GM23338 (cell line): ENCODE measurements around the gene ABHD12.

Experiments
- CREB1 ChIP-seq: fragments of 250-450 bp; sonication (Bioruptor Pico); IDR thresholded peaks from 2 replicates; pipeline ENCODE4 v1.5.0; 2020; ENCODE audit warnings: low read depth, mild to moderate bottlenecking, moderate library complexity
- CTCF ChIP-seq, 2 experiments: fragments of 200-600 bp in 1 of 2; sonication (generic) in 1 of 2; conservative IDR thresholded peaks; 2 replicates each; pipeline versions ENCODE4 v1.5.1 to v1.6.1; 2016 to 2017; ENCODE audit warnings: antibody characterized with exemption in 2 of 2, low read depth in 2 of 2, mild to moderate bottlenecking in 2 of 2, moderate library complexity in 1 of 2
- ETS1 ChIP-seq: IDR thresholded peaks from 2 replicates; pipeline ENCODE4 v1.6.1; 2016; ENCODE audit warnings: antibody characterized with exemption
- EZH2 ChIP-seq: fragments of 200-600 bp; sonication (generic); IDR thresholded peaks from one replicate; pipeline ENCODE4 v1.8.0; 2017; ENCODE audit warnings: antibody characterized with exemption, mild to moderate bottlenecking, low read depth; ENCODE audit not compliant: unreplicated experiment
- EZH2phosphoT487 ChIP-seq: fragments of 200-600 bp; sonication (generic); IDR thresholded peaks from one replicate; pipeline ENCODE4 v1.8.1; 2018; ENCODE audit warnings: antibody characterized with exemption; ENCODE audit not compliant: unreplicated experiment
- JUNB ChIP-seq: IDR thresholded peaks from one replicate; pipeline ENCODE4 v1.6.1; 2016; ENCODE audit warnings: antibody characterized with exemption; ENCODE audit not compliant: unreplicated experiment
- POLR2AphosphoS5 ChIP-seq: IDR thresholded peaks from 2 replicates; pipeline ENCODE4 v1.6.1; 2016; ENCODE audit warnings: antibody characterized with exemption, low read depth
- REST ChIP-seq: IDR thresholded peaks from one replicate; pipeline ENCODE4 v1.6.1; 2018; ENCODE audit warnings: antibody characterized with exemption; ENCODE audit not compliant: unreplicated experiment
- STAT1 ChIP-seq: IDR thresholded peaks from one replicate; pipeline ENCODE4 v1.6.1; 2016; ENCODE audit warnings: antibody characterized with exemption; ENCODE audit not compliant: unreplicated experiment
- ZNF114 ChIP-seq: fragments of 250-450 bp; sonication (Bioruptor Pico); IDR thresholded peaks from 2 replicates; pipeline ENCODE4 v1.5.0; 2020; ENCODE audit warnings: mild to moderate bottlenecking, moderate library complexity
- ZNF331 ChIP-seq: fragments of 250-450 bp; sonication (Bioruptor Pico); IDR thresholded peaks from 2 replicates; pipeline ENCODE4 v1.5.0; 2020; ENCODE audit warnings: low read depth, mild to moderate bottlenecking, moderate library complexity
- ZNF462 ChIP-seq: fragments of 250-450 bp; sonication (Bioruptor Pico); IDR thresholded peaks from 2 replicates; pipeline ENCODE4 v1.5.0; 2020; ENCODE audit warnings: mild to moderate bottlenecking, moderate library complexity

- TF ChIP-seq CTCF (conservative IDR thresholded peaks at IDR 0.05; ENCODE audit: low read depth in 2 of 2) = no peak
- no peak for TF ChIP-seq POLR2AphosphoS5
- TF ChIP-seq ZNF331 (CRISPR knock-in tag) = no peak
- TF ChIP-seq CREB1 (CRISPR knock-in tag) = no peak
- no peak for TF ChIP-seq EZH2
- no peak for TF ChIP-seq EZH2phosphoT487
- TF ChIP-seq REST = no peak
- TF ChIP-seq STAT1 = no peak
- no peak for TF ChIP-seq JUNB
- no peak for TF ChIP-seq ETS1
- TF ChIP-seq ZNF462 (CRISPR knock-in tag) = no peak
- no peak for TF ChIP-seq ZNF114 (CRISPR knock-in tag)
These were observed 74.0 kb downstream of the ABHD12 start for GRCh38 chr20:25316506-25317190.
